ENCODE results near the gene TRMT2B. TPM values are rescaled to one million over a fixed set of nuclear protein-coding genes. Genes with fewer than 3 reads are reported as not detected.

TRMT2B gene
- polyA plus RNA-seq, 1 of the 3 experiments (the other 2 are of a cell fraction): 7.2 TPM

- no peak for TF ChIP-seq FOXM1 (IDR thresholded peaks at IDR 0.05; ENCODE audit: low read depth)
Observed at GRCh38 chrX:100976211-100976610, 75.7 kb downstream of the TRMT2B start (continued).

DNA sequence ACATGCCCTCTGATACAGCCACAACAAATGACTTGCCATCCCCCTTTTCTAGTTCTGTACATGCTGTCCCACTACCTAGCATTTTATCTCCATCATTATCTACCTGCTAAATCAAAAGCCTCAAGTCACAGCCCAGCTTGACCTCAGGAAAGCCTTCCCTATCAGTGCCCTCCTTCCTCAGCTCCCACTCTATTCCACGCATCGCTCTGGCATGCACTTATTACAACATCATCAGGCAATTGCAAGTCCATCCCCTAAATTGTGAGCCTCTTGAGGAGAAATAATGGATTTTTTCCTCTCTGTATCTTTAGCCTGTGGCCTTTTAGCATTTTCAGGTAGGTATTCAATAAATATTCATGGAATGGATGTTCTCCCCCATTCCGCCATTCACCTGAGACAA, 76.7 kb downstream of the TRMT2B start:
- Histone ChIP-seq H3K4me3 (ENCODE audit: low read depth in 2 of 2, low read length in 1 of 2) (no peak overlapping the region), H3K79me2 (ENCODE audit: insufficient read depth) (no peaks in the 10 kb centered on the region), H3K9me2 (no peaks in the 10 kb centered on the region), H4K20me1 (ENCODE audit: insufficient read depth) (no peaks in the 10 kb centered on the region), H3F3A (replicated peaks; ENCODE audit: insufficient read depth) (no peaks in the 10 kb centered on the region), H3K9me3 (no peaks in the 10 kb centered on the region), H3K9ac (no peak overlapping the region), H3K27me3 (ENCODE audit: insufficient read depth) (no peaks in the 10 kb centered on the region), H3K27ac (ENCODE audit: low read depth in 2 of 2, low read length in 1 of 2) (no peak overlapping the region), H2AFZ (ENCODE audit: low read depth) (no peak overlapping the region), H3K4me2 (no peak overlapping the region), H3K4me1 (ENCODE audit: control insufficient read depth in 1 of 2, insufficient read depth in 2 of 2, low read depth in 1 of 2, low read length in 1 of 2) (no peaks in the 10 kb centered on the region), H3K36me3 (replicated peaks in 1 of 2; ENCODE audit: control insufficient read depth in 1 of 2, insufficient read depth in 2 of 2, low read length in 1 of 2) (no peaks in the 10 kb centered on the region)
- TF ChIP-seq RCOR1 (IDR thresholded peaks at IDR 0.05; ENCODE audit: low read length) (no peak), USF1 (IDR thresholded peaks at IDR 0.05; ENCODE audit: borderline replicate concordance, low read depth) (no peak), NFIC (IDR thresholded peaks at IDR 0.05; ENCODE audit: borderline replicate concordance) (no peak), FOSL2 (IDR thresholded peaks at IDR 0.05; ENCODE audit: borderline replicate concordance, low read depth) (no peak), JUND (IDR thresholded peaks at IDR 0.05) (no peak), YY1 (IDR thresholded peaks at IDR 0.05; ENCODE audit: low read depth) (no peak)
- TF ChIP-seq, protein P1, sequence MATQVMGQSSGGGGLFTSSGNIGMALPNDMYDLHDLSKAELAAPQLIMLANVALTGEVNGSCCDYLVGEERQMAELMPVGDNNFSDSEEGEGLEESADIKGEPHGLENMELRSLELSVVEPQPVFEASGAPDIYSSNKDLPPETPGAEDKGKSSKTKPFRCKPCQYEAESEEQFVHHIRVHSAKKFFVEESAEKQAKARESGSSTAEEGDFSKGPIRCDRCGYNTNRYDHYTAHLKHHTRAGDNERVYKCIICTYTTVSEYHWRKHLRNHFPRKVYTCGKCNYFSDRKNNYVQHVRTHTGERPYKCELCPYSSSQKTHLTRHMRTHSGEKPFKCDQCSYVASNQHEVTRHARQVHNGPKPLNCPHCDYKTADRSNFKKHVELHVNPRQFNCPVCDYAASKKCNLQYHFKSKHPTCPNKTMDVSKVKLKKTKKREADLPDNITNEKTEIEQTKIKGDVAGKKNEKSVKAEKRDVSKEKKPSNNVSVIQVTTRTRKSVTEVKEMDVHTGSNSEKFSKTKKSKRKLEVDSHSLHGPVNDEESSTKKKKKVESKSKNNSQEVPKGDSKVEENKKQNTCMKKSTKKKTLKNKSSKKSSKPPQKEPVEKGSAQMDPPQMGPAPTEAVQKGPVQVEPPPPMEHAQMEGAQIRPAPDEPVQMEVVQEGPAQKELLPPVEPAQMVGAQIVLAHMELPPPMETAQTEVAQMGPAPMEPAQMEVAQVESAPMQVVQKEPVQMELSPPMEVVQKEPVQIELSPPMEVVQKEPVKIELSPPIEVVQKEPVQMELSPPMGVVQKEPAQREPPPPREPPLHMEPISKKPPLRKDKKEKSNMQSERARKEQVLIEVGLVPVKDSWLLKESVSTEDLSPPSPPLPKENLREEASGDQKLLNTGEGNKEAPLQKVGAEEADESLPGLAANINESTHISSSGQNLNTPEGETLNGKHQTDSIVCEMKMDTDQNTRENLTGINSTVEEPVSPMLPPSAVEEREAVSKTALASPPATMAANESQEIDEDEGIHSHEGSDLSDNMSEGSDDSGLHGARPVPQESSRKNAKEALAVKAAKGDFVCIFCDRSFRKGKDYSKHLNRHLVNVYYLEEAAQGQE (IDR thresholded peaks at IDR 0.05; ENCODE audit: low read depth, low read length): no peak
- 54% methylated on average over 3 of the region's 3 CpGs for WGBS (ENCODE audit: low lambda C conversion rate)
- ChIA-PET CTCF (no interaction called here), POLR2A (no interaction called here)
- DNase-seq: no peak

- H3K4me1 ChIP-seq (ENCODE audit: control insufficient read depth in 1 of 2, insufficient read depth in 2 of 2, low read depth in 1 of 2, low read length in 1 of 2): no peaks in the 10 kb centered on the region
- no peaks in the 10 kb centered on the region for H4K20me1 ChIP-seq (ENCODE audit: insufficient read depth)
- no peak overlapping the region for H3K4me3 ChIP-seq (ENCODE audit: low read depth in 2 of 2, low read length in 1 of 2)
- H3K9me2 ChIP-seq: no peaks in the 10 kb centered on the region
- no peaks in the 10 kb centered on the region for H3K36me3 ChIP-seq (replicated peaks in 1 of 2; ENCODE audit: control insufficient read depth in 1 of 2, insufficient read depth in 2 of 2, low read length in 1 of 2)
- no peaks in the 10 kb centered on the region for H3K9me3 ChIP-seq
- no peak overlapping the region for H3K27ac ChIP-seq (ENCODE audit: low read depth in 2 of 2, low read length in 1 of 2)
- 72% methylated on average over 6 of the region's 19 CpGs for WGBS (ENCODE audit: low lambda C conversion rate)
- DNase-seq: no peak
- ChIA-PET CTCF (no interaction called here), POLR2A (no interaction called here)
- H3K9ac ChIP-seq: no peak overlapping the region
- no peaks in the 10 kb centered on the region for H3K27me3 ChIP-seq (ENCODE audit: insufficient read depth)
- no peaks in the 10 kb centered on the region for H3K79me2 ChIP-seq (ENCODE audit: insufficient read depth)
- no peaks in the 10 kb centered on the region for H3F3A ChIP-seq (replicated peaks; ENCODE audit: insufficient read depth)
- TF ChIP-seq, protein P2, sequence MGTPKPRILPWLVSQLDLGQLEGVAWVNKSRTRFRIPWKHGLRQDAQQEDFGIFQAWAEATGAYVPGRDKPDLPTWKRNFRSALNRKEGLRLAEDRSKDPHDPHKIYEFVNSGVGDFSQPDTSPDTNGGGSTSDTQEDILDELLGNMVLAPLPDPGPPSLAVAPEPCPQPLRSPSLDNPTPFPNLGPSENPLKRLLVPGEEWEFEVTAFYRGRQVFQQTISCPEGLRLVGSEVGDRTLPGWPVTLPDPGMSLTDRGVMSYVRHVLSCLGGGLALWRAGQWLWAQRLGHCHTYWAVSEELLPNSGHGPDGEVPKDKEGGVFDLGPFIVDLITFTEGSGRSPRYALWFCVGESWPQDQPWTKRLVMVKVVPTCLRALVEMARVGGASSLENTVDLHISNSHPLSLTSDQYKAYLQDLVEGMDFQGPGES (IDR thresholded peaks at IDR 0.05; ENCODE audit: low read depth, low read length): no peak
- H2AFZ ChIP-seq (ENCODE audit: low read depth): no peak overlapping the region
- no peak overlapping the region for H3K4me2 ChIP-seq
Observed at GRCh38 chrX:100973411-100973810, 78.5 kb downstream of the TRMT2B start.
